Prostate gland (tissue), 2 donors: ENCODE measurements around the gene TXLNG.

ENCODE experiments used
- POLR2A ChIP-seq: fragments of 450-650 bp; IDR thresholded peaks from one replicate; pipeline ENCODE4 v1.6.1; 2016; ENCODE audit warnings: antibody characterized with exemption, mild to moderate bottlenecking
- TF ChIP-seq, protein P1 (sequence below), 4 experiments: fragments of 200-600 bp in 2 of 4; fragments of 450-650 bp in 2 of 4; sonication (generic) in 2 of 4; IDR thresholded peaks; 1 replicate in 3 of 4; 2 replicates in 1 of 4; pipeline ENCODE4 v1.5.1; 2016 to 2019; ENCODE audit warnings: antibody characterized with exemption in 4 of 4, mild to moderate bottlenecking in 2 of 4, moderate library complexity in 2 of 4

DNA sequence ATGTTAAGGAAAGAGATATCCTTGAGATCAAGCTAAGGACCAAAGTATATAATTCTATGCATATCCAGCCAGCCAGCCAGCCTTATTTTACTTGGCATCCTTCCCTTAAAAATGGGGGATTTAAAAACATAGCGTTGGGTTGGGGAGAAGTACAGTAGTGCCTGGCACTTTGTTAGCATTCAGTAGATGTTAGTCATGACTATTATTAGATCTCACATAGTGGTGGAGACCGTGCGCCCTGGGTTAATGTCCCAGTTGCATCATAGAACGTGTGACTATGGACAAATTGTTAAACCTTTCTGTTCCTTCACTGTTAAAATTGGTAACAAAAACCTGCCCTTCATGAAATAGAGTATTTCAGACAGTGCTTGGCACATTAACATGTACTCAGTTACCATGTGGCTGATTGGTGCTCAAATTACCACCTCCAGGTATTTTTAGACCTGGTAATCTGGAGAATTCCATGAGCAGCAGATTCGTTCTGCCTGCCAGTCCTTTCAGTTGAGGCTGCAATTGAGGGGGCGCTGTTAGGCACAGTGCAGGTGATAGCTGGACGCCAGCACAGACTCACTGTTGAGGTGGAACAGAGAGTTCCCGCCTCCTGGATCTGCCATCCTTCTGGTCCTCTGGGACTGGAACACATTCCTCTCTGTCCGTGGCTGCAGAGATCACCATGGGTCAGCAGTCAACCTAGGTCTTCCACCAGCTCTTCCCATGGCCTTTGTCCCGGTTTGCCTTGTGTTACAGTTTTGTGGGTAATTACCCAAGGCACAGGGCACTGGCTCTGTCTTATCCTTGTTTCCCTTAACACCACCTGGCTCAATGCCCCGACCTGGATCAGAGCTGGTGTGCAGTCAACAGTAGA lies 52.2 kb downstream of the TXLNG start:
- TF ChIP-seq, protein P1, sequence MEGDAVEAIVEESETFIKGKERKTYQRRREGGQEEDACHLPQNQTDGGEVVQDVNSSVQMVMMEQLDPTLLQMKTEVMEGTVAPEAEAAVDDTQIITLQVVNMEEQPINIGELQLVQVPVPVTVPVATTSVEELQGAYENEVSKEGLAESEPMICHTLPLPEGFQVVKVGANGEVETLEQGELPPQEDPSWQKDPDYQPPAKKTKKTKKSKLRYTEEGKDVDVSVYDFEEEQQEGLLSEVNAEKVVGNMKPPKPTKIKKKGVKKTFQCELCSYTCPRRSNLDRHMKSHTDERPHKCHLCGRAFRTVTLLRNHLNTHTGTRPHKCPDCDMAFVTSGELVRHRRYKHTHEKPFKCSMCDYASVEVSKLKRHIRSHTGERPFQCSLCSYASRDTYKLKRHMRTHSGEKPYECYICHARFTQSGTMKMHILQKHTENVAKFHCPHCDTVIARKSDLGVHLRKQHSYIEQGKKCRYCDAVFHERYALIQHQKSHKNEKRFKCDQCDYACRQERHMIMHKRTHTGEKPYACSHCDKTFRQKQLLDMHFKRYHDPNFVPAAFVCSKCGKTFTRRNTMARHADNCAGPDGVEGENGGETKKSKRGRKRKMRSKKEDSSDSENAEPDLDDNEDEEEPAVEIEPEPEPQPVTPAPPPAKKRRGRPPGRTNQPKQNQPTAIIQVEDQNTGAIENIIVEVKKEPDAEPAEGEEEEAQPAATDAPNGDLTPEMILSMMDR (IDR thresholded peaks at IDR 0.05): no peak
- TF ChIP-seq POLR2A: no peak
